SK-N-SH (cell line): ENCODE measurements around the gene ENOX1. TPM values are rescaled to one million over a fixed set of nuclear protein-coding genes. Genes with fewer than 3 reads are reported as not detected.

Experiments used
- CTCF ChIA-PET: fragments of 300-600, 350-600 bp; formaldehyde crosslinking; extraction: SDS; loops from one replicate; lab custom pipeline; 2021; lab: Yijun Ruan, JAX
- POLR2A ChIA-PET: fragments of 350-600 bp; sonication (Branson Sonifier 250); formaldehyde crosslinking; extraction: SDS; loops from one replicate; lab custom pipeline; 2020; ENCODE audit warnings: antibody characterized with exemption, inconsistent platforms; lab: Yijun Ruan, JAX
- DNase-seq: peaks from one replicate; pipeline ENCODE4 v3.0.0; 2012
- H2AFZ ChIP-seq: fragments of 200-600 bp; sonication (generic); 2 replicates; pipeline ENCODE4 v1.8.1; 2016; ENCODE audit warnings: antibody characterized with exemption, mild to moderate bottlenecking, low read depth
- H3F3A ChIP-seq: fragments of 200-600 bp; sonication (generic); replicated peaks from 2 replicates; pipeline ENCODE3; 2016; ENCODE audit warnings: antibody characterized with exemption, mild to moderate bottlenecking; ENCODE audit not compliant: insufficient read depth
- H3K27ac ChIP-seq, 2 experiments: fragments of 200-500 bp in 1 of 2; fragments of 200-600 bp in 1 of 2; sonication (Bioruptor generic) in 1 of 2; sonication (generic), shearing (Covaris generic) in 1 of 2; 2 replicates each; pipeline versions ENCODE4 v1.5.1 to v1.6.1; 2014 to 2016; ENCODE audit warnings: low read depth in 2 of 2, inconsistent platforms in 1 of 2, low read length in 1 of 2, mild to moderate bottlenecking in 1 of 2, mixed read lengths in 1 of 2
- H3K27me3 ChIP-seq: fragments of 200-600 bp; sonication (generic), shearing (Covaris generic); 2 replicates; pipeline ENCODE4 v1.6.1; 2016; ENCODE audit warnings: mixed run types; ENCODE audit not compliant: insufficient read depth
- H3K36me3 ChIP-seq, 2 experiments: fragments of 200-500 bp in 1 of 2; fragments of 200-600 bp in 1 of 2; sonication (Bioruptor generic) in 1 of 2; sonication (generic) in 1 of 2; replicated peaks in 1 of 2; 2 replicates each; pipeline versions ENCODE3 to v1.5.1; 2014 to 2016; ENCODE audit warnings: low read length in 1 of 2, mild to moderate bottlenecking in 1 of 2; ENCODE audit not compliant: insufficient read depth in 2 of 2, control insufficient read depth in 1 of 2
- H3K4me1 ChIP-seq, 2 experiments: fragments of 200-500 bp in 1 of 2; fragments of 200-600 bp in 1 of 2; sonication (Bioruptor generic) in 1 of 2; sonication (generic), shearing (Covaris generic) in 1 of 2; 2 replicates each; pipeline versions ENCODE4 v1.5.1 to v1.6.1; 2014 to 2016; ENCODE audit warnings: low read depth in 1 of 2, low read length in 1 of 2, mixed run types in 1 of 2; ENCODE audit not compliant: insufficient read depth in 2 of 2, control insufficient read depth in 1 of 2
- H3K4me2 ChIP-seq: fragments of 200-600 bp; sonication (generic), shearing (Covaris generic); 2 replicates; pipeline ENCODE4 v1.6.1; 2017; ENCODE audit warnings: mixed run types
- H3K4me3 ChIP-seq, 2 experiments: fragments of 200-500 bp in 1 of 2; fragments of 200-600 bp in 1 of 2; sonication (Bioruptor generic) in 1 of 2; sonication (generic), shearing (Covaris generic) in 1 of 2; 2 replicates each; pipeline versions ENCODE4 v1.5.1 to v1.8.1; 2014 to 2016; ENCODE audit warnings: low read depth in 2 of 2, inconsistent platforms in 1 of 2, low read length in 1 of 2, mild to moderate bottlenecking in 1 of 2, mixed read lengths in 1 of 2, moderate library complexity in 1 of 2
- H3K79me2 ChIP-seq: fragments of 200-600 bp; sonication (generic); 2 replicates; pipeline ENCODE4 v1.8.1; 2017; ENCODE audit warnings: mild to moderate bottlenecking; ENCODE audit not compliant: insufficient read depth
- H3K9ac ChIP-seq: fragments of 200-600 bp; sonication (generic); 2 replicates; pipeline ENCODE4 v1.6.1; 2017; ENCODE audit warnings: mixed run types
- H3K9me2 ChIP-seq: fragments of 200-600 bp; sonication (generic); 2 replicates; pipeline ENCODE4 v1.6.1; 2017; ENCODE audit warnings: mixed run types
- H3K9me3 ChIP-seq: fragments of 200-600 bp; sonication (generic); 2 replicates; pipeline ENCODE4 v1.6.1; 2017; ENCODE audit warnings: mixed run types, mild to moderate bottlenecking, moderate library complexity
- H4K20me1 ChIP-seq: fragments of 200-600 bp; sonication (generic); 2 replicates; pipeline ENCODE4 v1.6.1; 2017; ENCODE audit warnings: mild to moderate bottlenecking, mixed run types; ENCODE audit not compliant: insufficient read depth
- CTCF ChIP-seq: fragments of 200-600 bp; sonication (generic); IDR thresholded peaks from 2 replicates; pipeline ENCODE4 v1.6.1; 2017; ENCODE audit warnings: antibody characterized with exemption, mild to moderate bottlenecking, moderate library complexity
- EP300 ChIP-seq, 2 experiments: IDR thresholded peaks; 2 replicates each; pipeline versions ENCODE4 v1.4.0 to v1.6.1; 2012; ENCODE audit warnings: borderline replicate concordance in 1 of 2, low read depth in 1 of 2, low read length in 1 of 2
- FOSL2 ChIP-seq: IDR thresholded peaks from 2 replicates; pipeline ENCODE4 v1.4.0; 2012; ENCODE audit warnings: low read depth, mild to moderate bottlenecking, moderate library complexity, borderline replicate concordance
- GABPA ChIP-seq: IDR thresholded peaks from 2 replicates; pipeline ENCODE4 v1.4.0; 2012; ENCODE audit warnings: low read depth, mild to moderate bottlenecking
- MEF2A ChIP-seq: IDR thresholded peaks from 2 replicates; pipeline ENCODE4 v1.4.0; 2012; ENCODE audit warnings: low read depth, borderline replicate concordance
- MXI1 ChIP-seq: IDR thresholded peaks from 2 replicates; pipeline ENCODE4 v1.6.1; 2012; ENCODE audit warnings: mild to moderate bottlenecking, low read depth, low read length, improper control_type of control experiment
- NFIC ChIP-seq: IDR thresholded peaks from 2 replicates; pipeline ENCODE4 v1.4.0; 2012; ENCODE audit warnings: borderline replicate concordance
- PBX3 ChIP-seq: IDR thresholded peaks from 2 replicates; pipeline ENCODE4; 2012
- RAD21 ChIP-seq: IDR thresholded peaks from 2 replicates; pipeline ENCODE4 v1.6.1; 2012; ENCODE audit warnings: mild to moderate bottlenecking, low read length
- RXRA ChIP-seq: IDR thresholded peaks from 2 replicates; pipeline ENCODE4 v1.4.0; 2012; ENCODE audit warnings: low read depth, mild to moderate bottlenecking, borderline replicate concordance
- TCF12 ChIP-seq: IDR thresholded peaks from 2 replicates; pipeline ENCODE4 v1.4.0; 2012
- TEAD4 ChIP-seq: IDR thresholded peaks from 2 replicates; pipeline ENCODE4 v1.4.0; 2012; ENCODE audit warnings: mild to moderate bottlenecking, borderline replicate concordance; ENCODE audit not compliant: insufficient read depth
- USF2 ChIP-seq: fragments of 150-350 bp; IDR thresholded peaks from 2 replicates; pipeline ENCODE4 v1.6.1; 2017; ENCODE audit warnings: antibody characterized with exemption, low read length, low read depth, borderline replicate concordance
- WGBS: methylation state at CpG from one replicate; pipeline ENCODE4 v1.1.6; 2017; ENCODE audit warnings: low lambda C conversion rate; 5-methylcytosine and 5-hydroxymethylcytosine counted together
- polyA plus RNA-seq, 3 experiments: library from polyadenylated mRNA; depleted of rRNA; stranded (reverse); fragments of >200 nt; gene quantifications; 2 replicates each; pipeline ENCODE4 v1.2.3, GENCODE V29; 2012
- TF ChIP-seq, protein P1 (sequence below): IDR thresholded peaks from 2 replicates; pipeline ENCODE4 v1.4.0; 2012; ENCODE audit warnings: low read depth, borderline replicate concordance

The ENOX1 gene
- polyA plus RNA-seq, 1 of the 3 experiments (the other 2 are of a cell fraction): 5.8 TPM

DNA sequence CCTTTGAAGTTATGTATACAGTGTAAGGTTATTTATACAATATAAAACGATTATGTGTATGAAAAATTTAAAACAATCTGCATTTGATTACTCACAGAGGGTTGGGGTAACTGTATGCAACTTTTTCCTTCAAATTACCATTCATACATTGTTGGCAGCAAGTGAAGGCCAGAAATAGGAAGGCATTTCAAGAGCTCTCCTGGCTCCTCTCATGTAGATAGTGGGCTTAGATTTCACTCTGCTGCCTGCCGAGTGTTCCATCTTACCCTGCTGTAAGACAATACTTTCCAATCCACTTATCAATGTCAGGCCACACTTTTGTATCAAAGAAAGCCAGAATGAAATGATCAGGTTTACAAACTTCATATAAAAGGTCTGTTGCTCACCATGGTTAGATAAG is 518.1 kb downstream of the ENOX1 start:
- POLR2A ChIA-PET: no interaction called here
- Histone ChIP-seq H3K79me2 (no peaks in the 10 kb centered on the region), H3K9ac (peak overlapping the region; percentile 38), H4K20me1 (no peaks in the 10 kb centered on the region), H3K9me3 (no peaks in the 10 kb centered on the region), H3K27ac (peak overlapping the region; percentile 85 to 87), H3K4me3 (peak overlapping the region; percentile 9 to 26; a peak in 2 of 4 replicates), H3K27me3 (no peaks in the 10 kb centered on the region), H3K4me2 (peak overlapping the region; percentile 71), H3F3A (peaks cover 23% of the 10 kb centered on the region), H2AFZ (peak overlapping the region; percentile 14; the same call in 1 of the 2 replicates), H3K9me2 (no peaks in the 10 kb centered on the region), H3K36me3 (no peaks in the 10 kb centered on the region), H3K4me1 (peaks cover 0 to 36% of the 10 kb centered on the region in 2 experiments)
- 3% methylated on average over 2 of the region's 2 CpGs for WGBS
- TF ChIP-seq RAD21 (no peak), TCF12 (peak; percentile 60), USF2 (no peak), RXRA (no peak), NFIC (0 out of 2 replicates have a peak, but pooled peaks have one; percentile 32), GABPA (no peak), PBX3 (peak; percentile 45; the same call in 1 of the 2 replicates), FOSL2 (no peak), TEAD4 (no peak), MXI1 (no peak), MEF2A (0 out of 2 replicates have a peak, but pooled peaks have one; percentile 4), CTCF (no peak), EP300 (IDR thresholded peaks at IDR 0.05; ENCODE audit: borderline replicate concordance in 1 of 2, low read depth in 1 of 2, low read length in 1 of 2) (peak in 1 of 2 experiments; percentile 51; a peak in 1 of 4 replicates)
- TF ChIP-seq, protein P1, sequence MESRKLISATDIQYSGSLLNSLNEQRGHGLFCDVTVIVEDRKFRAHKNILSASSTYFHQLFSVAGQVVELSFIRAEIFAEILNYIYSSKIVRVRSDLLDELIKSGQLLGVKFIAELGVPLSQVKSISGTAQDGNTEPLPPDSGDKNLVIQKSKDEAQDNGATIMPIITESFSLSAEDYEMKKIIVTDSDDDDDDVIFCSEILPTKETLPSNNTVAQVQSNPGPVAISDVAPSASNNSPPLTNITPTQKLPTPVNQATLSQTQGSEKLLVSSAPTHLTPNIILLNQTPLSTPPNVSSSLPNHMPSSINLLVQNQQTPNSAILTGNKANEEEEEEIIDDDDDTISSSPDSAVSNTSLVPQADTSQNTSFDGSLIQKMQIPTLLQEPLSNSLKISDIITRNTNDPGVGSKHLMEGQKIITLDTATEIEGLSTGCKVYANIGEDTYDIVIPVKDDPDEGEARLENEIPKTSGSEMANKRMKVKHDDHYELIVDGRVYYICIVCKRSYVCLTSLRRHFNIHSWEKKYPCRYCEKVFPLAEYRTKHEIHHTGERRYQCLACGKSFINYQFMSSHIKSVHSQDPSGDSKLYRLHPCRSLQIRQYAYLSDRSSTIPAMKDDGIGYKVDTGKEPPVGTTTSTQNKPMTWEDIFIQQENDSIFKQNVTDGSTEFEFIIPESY: no peak
- CTCF ChIA-PET: interaction anchor here (1.8 kb wide), 1 partner anchor 35 kb away, joined by 8 read pairs; no protein-coding TSS in a partner anchor
- no peak for DNase-seq
